ENCODE measurements around the gene MRPS9.
A peak's percentile ranks its signal among the peaks of the same experiment; 100 is the strongest.

The MRPS9 gene

DNA sequence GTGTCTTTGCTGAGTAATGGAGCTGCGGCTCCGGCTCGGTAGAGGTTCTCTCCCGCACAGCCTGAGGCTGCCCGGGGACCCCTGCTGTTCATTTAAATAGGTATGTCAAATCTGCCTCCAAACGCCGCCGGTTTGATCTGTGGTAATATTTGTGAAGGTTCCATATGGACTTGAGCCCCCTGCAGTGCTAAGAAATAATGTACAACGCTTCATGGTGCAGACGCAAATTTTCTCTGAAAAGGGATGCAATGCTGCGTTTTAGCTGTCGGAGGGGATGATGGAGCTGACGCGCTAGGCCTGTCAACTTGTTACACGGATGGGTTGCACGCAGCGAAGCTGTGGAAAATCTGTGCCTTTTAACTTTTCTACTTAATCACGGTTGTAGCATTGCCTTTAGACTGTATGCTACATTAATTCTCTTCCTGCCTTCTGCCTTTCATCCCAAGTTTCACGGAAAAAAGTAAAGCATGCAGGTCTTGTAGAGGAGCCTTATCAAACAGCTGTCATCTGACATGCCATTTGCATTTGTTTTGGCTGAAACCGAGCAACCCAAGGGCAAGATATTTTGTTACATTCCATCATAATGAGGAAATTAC, 43.2 kb downstream of the MRPS9 start:
- no peak for DNase-seq

DNA sequence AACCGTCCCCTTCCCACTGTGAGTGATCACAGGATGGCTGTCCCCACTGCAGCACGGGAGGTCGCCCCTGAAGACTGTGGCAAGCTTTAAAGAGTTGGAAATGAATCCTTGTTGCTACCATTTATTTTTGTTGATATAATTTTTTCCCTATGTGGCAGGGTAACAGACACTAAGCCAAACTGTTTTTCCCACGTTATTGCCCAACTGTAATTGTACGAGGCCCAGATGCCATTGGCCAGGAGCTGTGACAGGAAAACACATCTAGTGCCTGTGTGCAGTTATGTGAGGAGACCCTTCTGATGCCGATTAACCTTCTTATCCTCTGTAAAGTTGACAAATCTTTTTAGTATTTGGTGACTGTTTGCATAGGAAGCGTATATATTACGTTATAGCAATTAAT, 44.2 kb downstream of the MRPS9 start:
- DNase-seq, result no peak

DNA sequence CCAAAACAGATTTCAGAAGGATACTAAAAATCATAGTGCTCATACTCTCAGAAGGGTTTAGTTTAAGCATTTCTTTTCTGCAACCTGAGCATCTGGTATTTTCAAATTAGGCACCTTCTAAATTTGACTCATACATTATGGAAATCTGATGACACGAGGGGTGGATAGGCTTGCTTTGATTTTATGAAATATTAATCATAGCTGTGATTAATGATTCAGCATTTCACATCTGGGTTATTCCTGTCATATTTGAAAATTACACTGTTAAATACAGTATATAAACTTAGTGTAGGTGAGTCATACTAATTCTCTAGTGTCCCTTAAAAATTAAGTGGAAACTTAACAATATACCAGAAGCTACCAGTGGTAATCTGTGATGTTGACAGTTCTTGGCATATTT, 47.7 kb downstream of the MRPS9 start:
- no peak for DNase-seq

DNA sequence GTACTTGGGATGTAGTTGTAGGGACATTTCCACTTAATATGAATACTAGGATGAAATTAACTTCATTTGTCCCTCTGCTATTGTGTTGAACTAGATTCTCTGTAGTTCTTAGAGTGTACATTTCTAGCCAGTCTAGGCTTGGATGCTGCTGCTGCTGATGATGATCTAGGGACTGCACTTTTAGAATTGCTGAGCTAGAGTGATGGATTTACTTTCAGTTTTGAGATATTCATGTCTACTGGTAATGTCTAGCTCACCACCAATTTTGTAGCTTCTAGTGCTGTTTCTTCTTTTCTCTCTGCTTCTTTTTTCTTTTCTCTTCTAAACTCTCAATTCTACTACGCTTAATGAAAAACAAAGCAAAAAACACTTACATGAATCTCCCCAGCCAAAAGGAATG, 49.4 kb downstream of the MRPS9 start:
- DNase-seq, result no peak

DNA sequence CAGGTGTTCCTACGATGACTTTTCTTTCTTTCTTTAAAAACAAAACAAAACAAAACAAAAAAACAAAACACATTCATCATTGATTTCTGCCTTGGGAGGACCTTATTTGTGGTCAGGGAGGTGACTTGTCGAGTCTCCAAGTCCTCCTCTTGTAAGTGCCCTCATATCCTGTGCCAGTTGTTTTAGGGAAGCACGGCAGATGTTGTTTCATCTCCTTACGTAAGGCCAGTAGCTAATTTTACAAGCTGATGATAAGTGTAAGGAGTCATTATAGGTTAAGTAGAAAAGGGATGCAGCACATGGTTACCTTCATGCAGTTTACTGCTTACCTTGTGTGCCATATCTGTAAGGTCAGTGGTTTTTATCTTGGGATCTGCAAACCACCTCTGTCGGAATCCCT, 52.2 kb downstream of the MRPS9 start:
- no peak for DNase-seq

DNA sequence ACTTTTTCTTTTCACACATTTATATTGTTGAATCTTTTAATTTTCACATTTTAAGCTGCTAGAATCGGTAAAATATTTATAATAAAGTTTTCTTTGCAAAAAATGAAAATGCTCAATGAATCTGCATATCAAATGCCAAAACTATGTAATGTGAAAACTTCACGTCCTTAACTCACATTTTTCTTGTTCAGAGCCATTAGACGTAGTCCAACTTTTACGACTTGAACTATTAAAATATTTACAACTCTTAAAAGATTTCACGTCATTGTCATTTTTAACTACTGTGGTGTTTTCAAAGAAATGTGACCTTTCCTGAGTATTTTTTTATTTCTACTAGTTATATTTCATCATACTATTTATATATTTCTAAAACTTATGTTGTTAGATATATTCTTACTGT, 54.9 kb downstream of the MRPS9 start:
- DNase-seq, result no peak

DNA sequence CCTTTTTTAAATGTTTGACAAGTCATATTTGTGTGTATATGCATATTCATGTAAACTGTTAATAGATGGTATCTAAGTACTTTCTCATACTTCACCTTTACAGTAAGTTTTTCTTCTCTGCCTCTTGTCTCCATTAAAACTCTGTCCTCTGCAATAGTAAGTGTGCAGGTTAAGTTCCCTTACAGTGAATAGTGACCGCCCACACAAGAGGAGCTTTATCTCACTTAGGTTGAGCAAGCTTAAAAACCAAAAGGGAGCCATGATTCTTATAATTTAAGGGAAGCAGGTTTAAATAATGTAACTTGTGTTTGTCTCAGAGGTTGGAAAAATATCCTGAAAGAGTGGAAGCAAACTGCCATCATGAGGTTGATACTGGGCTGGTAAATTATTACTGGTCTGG, 61.3 kb downstream of the MRPS9 start:
- DNase-seq, result no peak

DNA sequence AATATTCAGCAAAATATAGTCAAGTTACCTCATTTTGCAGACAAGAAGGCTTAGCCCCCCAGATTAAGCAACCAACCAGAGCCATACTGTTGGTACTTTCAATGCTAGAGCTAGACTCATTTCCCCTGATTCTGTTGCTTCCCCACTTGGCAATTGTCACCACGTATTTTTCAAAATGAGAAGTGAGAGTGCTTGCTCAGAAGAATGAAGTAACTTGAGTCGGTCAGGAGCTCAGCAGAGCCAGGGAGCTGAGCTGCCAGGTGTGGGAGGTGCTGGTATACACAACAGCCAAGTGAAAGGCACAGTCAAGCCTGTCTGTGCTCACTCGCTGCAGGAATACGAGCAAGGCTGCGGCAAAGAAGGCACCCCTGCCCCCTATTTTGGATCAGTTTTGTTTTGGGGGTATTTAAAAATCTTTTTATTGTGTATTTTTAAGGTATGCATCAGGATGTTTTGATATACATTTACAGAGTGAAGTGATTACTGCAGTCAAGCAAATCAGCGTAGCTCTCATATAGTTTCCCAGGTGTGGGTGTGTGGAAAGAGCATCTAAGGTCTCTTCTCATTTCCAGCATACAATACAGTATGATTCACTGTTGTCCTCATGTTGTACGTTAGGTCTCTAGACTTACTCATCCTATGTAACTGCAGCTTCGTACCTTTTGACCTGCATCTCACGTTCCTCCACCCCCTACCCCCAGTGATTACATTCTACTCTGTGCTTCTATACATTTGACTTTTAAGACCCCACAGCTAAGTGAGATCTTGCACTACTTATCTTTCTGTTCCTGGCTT, 62.4 kb downstream of the MRPS9 start:
- DNase-seq, result no peak

DNA sequence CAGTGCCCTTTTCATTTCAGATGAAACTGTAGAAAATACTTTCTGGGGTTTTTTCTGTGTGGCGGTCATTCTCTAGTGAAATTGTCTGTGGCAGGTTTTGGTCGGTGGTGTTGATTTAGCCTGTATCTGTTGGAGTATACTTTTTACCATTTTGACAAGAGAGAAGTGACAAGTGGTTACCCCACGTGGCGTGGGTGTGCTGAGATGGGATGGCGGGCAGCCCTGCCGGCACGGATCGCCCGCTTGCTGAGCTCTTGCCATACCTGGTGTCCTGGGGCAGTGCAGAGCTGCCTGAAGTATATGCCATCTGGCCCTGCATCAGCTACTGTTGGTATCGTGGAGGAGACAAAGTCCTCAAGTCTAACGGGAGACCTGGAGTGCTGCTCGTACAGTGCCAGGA, 64.1 kb downstream of the MRPS9 start:
- DNase-seq, result no peak

DNA sequence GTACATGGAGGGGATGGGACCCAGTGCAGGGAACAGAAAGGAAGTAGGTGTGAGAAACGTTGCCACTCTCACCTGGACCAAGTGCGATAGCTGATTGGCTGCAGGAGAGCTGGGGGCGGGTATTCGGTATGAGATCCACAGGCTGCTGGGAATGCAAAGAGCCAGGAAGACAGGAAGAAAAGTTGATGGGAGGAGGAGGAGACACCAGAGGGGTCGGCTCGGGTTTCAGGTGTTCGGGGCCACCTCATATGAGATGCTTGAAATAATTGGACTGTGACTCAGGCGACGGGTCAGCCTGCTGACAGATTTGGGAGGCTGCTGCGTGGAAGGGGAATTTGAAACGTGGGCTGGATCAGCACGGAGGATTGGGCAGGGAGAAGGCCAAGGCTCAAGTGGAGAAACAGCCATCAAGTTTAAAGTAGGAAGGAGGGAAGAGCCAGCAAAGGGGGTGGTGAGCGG, 65.1 kb downstream of the MRPS9 start:
- no peak for DNase-seq

DNA sequence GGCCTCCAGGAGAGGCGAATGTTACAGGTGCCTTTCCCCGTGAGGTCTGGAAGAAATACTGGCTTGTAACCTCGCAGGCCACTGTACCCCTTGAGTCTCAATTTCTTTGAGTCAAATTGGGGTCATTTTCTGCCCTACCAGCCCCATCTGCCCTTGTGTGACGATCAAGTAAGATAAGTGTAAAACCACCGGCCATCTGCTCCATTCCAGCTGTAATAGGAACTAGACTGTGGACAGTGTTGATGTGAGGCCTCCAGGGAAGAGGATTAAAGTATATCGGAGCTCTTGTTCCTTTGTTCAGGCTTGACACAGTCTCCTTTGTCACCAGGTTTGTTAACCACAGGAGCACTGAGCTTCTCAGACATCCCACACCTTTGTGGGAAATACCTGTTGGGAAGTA, 65.6 kb downstream of the MRPS9 start:
- DNase-seq, result no peak

DNA sequence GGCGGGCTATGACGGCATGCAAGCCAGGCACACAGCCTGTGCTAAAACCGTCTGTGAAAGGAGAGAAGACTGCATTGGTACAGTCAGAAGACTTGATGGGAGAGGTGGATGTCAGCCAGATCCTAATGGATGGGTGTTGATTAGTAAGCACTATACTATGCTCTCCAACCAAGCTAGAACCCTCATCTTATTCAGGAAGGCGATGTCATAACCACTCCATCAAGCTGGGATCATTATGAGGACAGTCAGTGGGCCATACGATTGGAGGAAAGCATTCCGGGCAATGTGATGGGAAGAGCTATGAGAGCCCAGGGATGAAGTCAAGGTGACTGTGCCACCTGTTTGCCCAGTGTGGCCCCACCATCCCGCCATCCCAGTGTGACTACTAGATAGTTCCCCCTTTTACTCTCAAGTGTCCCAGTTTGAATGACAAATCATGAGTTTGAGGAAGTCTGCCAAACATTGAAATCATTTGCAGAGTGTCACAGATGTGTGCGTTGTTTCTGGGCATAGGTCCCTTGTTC, 66.4 kb downstream of the MRPS9 start:
- DNase-seq, result no peak

DNA sequence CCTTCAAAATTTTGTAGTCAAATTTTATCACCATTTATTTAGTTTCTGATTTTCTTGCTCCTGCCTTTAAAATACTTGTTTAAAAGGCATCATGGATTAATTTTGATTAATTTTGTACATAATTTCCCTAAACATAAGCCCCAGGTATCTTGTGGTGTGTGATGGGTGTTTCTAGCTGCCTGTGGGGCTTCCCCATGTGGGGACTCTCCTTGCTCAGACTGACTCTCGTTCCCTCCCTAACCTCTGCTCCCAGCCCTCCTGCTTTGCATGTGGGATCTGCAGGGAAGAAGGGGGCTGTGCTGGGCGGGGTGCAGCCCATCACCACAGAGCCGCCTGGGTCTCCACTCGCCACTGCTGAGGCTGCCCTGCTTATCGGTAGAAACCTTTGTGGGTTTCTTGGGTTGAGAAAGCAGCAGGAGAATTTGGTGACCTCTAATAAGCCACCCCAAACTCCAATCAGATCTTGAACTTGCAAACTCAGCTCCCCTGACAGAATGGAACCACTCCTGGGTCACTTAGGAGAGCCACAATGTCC, 72.5 kb downstream of the MRPS9 start:
- DNase-seq, result no peak

DNA sequence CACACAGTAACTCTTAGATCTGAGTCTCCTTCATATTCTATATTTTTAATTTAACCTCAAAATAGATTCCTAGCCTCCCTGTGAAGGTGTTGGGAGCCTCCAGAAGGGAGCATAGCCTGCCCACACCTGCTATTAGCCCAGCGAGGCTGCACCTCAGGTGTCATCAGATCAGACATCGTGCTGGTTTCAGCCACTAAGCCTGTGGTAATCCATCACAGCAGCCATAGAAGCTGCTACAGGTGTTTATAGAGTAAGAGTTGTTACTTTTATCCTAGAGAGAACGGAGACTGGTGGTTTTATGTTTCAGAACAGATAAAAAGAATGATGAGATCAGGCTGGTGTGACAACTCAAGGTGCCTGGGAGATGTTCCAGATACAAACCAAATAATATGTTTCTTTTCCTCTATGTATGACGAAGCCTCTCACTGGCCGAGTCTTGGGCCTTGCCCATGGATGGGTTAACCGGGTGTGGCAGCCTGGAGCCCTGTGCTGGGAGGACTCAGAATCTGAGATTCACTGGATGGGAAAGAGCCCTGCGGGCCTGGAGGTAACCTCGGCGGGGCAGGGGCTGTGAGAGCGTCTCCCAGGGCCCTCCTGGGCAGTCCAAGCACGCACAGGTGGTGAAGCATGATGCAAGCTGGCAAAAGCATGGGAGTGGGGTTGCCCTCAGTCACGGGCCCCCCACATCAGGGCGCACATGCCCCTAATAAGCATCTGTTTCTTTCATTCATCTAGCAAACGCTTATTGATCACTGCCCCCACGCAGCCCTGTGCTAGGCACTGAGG, 73.7 kb downstream of the MRPS9 start:
- DNase-seq, result no peak

DNA sequence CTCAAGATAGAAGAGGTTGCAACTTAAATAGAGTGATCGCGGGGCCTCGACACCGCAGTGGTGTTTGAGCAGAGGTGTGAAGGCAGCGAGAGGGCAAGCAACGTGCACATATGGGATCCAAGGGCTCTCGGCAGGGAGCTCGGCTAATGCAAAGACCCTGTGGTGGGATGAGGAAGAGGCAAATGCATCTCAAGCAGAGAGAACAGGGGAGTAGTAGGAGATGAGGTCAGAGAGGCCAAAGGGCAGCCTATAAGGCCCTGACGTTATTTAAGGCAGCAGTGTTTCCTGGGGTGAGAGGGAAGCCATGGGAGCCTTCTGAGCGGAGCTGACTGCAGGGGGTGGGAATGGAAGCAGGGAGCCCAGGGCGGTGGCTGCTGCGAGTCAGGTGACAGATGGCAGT, 74.5 kb downstream of the MRPS9 start:
- DNase-seq, result no peak

DNA sequence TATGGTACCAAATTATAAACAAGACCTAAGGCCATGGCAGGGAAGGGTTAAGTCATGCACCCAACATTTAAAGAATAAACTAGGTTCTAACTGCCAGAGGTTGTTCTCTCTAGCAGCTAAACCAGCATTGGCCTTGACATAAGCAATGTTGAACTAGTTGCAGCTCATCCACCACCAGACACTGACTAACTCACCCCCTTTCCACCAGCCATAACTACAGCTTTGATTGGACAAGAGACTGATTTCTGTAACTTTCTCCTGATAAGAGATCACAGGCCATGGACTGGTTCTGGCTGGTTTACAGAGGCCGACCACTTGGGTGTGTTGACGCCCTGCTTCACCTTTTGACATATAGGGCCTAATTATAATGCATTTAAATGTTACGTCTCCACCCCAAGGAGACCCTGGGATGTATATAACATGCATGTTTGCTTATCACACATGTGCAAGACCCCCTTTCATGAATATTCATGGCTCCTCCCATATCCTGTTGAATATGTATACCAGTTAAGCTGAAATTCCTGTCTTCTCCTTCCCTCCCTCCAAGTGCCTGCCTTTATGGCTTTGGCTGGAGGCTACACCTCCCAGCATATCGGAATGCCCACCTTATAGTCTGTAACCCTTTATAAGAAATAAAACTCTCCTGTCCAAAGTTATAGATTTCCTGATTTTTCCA, 75.9 kb downstream of the MRPS9 start:
- DNase-seq, result no peak

DNA sequence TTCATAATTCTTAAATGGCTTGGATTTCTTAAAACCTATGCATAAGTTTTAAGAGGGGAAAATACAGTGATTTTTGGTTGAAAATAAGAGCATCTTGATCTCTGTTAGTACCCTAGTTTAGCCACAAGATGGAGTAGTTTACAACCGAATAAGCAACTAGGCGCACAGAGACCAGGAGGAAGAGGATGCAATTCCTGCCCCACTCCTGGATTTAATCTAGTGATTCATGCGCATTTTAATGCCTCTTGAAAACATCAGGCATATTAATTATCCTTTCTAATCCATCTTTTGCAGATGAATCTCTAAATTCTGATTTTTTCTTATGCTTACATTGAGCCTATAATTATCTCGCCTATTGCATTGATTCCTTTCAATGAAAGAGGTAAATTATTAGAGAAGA, 76.7 kb downstream of the MRPS9 start:
- peak; percentile 12 to 38 for DNase-seq

DNA sequence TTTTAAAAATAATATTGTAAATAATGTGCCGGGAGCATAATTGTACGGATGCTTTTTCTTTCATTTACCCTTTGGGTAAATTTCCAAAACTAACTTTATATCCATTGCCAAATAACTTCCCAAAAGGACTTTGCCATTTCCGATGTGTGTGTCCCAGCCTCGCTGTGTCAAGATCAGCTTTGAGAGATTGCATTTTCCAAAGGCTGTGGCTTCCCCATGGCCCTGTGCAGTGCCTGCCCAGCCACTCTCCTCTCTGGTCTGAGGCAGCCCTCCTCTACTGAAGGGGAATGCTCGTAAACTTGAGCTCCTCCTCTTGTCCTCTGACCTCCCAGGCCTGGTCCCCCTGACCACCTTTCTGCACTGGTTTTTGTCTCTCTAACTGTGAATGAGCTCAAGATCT, 78.5 kb downstream of the MRPS9 start:
- DNase-seq, result no peak

DNA sequence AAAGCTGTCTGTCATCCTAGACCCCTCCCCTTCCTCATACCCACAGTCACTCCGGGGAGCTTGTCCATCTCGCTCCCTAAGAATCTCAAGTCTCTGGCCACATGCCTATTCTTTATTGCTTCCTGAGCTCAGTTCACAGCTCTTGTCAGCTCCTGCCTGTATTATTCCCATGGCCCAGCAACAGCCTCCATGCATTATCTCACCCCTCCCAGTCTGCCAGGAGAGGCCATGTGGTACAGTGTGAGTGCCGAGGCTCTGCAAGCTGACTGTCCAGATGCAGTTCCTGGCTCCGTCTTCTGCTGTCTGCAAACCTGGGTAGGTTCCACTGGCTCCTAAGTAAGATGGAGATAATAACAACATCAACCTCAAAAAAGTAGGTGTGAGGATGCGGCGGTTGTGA, 79.7 kb downstream of the MRPS9 start:
- DNase-seq, result no peak

DNA sequence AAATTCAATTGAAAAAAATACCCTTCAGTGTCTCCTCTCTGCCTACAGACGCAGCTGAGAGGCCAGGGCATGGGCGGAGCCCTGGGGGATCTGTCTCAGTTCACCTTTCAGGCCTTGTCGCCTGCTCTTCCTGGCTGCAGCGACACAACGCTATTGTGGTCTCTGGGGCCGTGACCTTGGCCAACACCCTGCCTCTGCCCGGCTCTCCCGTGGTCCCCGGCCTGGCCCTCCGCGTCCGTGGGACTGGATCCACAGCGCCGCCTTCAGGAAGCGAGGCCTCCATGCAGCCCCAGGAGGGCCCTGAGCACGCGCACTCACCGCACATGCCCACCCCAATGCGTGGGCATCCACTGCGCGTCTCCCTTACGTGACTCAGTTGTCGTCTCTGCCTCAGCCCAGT, 81.1 kb downstream of the MRPS9 start:
- DNase-seq, result no peak

DNA sequence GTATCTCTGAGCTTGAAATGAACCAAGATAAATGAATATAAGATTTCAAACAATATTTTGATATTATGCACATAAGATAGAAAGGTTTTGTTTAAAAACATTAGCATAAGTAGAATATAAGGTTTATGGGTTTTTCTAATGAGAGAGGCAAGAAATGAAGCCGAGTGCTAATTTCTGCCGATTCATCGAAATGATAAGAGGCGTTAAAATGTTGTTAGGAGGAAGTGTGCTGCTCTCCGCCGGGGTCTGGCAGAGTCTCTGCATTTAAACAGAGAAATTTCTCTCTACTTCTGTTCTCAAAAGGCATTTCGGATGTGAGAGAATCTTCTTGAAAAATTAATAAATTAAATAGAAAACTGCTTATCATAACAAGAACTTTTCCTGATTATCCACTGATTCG, 83.6 kb downstream of the MRPS9 start:
- no peak for DNase-seq

DNA sequence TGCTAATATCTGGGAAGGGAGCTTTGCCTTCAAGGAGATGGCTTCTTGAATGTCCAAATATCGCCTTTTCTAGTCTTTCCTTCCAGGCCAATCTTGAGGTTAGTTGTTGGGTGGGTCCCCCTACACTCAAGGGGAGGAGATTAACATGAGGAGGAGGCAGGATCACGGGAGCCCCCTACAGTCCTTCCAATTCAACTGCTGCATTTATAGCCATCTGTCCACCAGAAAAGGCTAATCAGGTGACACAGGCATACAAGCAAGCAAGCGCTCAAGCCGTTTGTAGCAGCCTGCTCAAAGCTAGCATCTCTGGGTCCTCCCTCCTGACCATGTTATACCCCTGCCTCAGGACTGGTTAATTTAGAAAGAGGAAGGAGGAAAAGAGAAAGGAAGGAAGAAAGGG, 87.6 kb downstream of the MRPS9 start:
- DNase-seq, result no peak

DNA sequence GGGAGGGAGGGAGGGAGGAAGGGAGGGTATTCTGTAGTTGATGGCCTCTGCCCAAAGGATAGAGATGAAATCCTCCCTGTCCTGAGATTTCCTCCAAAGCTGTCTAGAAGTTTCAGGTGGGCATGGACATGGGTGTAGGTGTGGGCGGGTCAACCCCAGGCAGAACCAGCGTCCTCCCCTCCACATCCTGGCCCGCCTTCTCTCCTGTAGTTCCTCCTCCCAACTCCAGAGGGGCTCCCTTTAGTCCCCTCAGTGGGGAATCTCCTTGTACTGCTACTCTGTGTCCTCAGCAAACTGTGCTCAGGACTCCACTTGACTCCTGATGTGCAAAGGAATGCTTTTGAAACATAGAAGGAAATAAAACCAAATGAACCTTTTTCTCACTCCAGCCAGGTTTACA, 88.1 kb downstream of the MRPS9 start:
- no peak for DNase-seq

Measured in NCI-H1930 (cell line).